ENCODE results near the gene IQGAP2. TPM values are rescaled to one million over a fixed set of nuclear protein-coding genes. Genes with fewer than 3 reads are reported as not detected.

Gene IQGAP2
- total RNA-seq, 1 donor from 2014 or later: 2.4 TPM

DNA sequence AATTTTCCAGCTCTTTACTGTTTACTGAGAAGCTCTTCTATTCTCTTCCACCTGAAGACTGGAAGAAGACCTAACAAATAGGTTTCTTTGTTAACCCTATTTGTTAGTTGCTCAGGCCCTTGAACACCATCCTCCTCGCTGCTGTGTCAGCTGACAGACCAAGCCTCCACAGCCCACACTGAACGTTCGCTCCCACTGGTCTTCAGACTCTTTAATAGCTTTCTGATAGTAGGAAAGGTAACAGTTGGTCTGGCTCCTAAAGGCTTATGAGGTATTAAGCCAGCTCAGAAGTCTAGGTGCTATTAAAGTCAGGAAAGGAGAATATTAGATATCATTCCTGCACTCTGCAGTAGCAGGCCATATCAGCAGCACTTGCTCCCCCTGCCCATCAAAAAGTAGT is 289.6 kb downstream of the IQGAP2 start:
- no peak for DNase-seq

DNA sequence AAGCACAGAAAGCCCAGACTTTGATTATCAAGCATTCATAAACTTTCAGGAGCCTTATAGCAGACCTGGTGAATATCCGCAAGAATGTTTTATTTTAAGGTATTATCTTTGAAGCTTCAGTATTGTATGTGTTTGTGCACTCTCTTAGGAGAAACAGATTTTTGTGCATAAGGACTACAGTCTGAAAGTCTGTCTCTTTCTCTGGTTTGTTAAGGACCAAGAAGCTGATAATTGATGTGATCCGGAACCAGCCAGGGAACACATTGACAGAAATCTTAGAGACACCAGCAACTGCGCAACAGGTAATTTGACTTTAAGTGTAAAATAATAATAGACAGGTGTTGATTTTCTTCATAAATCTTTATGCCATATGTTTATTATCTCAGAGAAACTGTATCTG is 290.1 kb downstream of the IQGAP2 start:
- DNase-seq: no peak

DNA sequence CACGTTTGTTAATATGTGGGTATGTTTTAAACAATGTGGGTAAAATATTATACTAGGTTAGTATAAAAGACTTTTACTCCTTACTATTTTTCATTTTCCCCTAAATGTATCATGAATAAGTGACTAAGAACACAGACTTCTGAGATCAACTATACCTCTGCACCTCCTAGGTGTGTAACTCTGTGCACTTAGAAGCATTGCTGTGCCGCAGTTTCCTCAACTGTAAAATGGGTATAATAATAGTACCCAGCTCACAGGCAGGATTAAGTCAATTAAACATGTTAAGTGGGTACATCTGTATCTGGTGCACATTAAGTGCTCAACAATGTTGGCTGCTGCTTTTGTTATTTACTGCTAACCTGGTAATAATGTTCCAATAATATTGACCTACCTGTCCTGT is 291.2 kb downstream of the IQGAP2 start:
- DNase-seq: no peak

DNA sequence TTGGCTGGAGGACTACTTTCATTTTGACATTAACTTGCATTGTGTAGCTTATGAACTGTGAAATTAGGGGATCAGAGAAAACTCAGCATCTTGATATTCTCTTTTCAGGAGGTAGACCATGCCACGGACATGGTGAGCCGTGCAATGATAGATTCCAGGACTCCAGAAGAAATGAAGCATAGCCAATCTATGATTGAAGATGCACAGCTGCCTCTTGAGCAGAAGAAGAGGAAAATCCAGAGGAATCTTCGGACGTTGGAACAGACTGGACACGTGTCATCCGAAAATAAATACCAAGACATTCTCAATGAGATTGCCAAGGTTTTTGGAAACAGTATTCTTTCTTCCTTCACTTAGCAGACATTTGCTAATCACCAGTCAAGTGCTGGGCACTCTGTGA is 292.3 kb downstream of the IQGAP2 start:
- no peak for DNase-seq

DNA sequence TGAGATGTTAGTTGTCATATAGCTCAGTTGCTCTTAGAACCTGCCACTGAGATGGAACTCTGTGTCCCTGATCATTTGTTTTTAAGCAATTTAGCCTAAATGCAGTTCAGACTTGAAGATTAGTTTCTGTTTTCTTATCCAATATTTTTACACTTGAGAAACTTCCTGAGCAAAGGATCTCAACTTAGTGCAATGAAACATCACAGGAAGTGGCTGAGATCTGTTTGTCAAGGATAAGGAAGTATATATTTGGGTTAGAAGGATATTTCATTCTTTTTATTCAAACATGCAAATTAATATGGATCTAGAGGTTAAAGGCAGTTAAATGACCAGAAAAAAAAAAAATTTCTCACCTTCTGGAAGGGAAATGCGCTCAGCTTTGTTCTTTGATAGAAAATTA is 293.2 kb downstream of the IQGAP2 start:
- DNase-seq: peak; percentile 76

DNA sequence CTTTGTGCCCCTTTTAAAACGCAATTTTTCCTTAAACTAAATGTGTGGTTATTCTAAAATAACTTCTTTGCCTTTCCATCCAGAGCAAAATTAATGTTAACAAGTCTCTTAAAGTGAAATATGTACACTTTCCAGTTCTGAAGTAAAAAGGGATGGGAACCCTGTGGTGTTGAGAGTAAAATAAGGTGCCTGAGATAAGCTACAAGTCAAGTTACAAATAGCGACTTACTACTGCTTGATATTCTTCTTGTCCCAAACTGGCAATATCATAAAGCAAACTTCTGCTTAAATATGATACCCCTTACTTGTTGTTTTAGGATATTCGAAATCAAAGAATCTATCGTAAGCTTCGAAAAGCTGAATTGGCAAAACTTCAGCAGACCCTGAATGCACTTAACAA is 294.6 kb downstream of the IQGAP2 start:
- no peak for DNase-seq

DNA sequence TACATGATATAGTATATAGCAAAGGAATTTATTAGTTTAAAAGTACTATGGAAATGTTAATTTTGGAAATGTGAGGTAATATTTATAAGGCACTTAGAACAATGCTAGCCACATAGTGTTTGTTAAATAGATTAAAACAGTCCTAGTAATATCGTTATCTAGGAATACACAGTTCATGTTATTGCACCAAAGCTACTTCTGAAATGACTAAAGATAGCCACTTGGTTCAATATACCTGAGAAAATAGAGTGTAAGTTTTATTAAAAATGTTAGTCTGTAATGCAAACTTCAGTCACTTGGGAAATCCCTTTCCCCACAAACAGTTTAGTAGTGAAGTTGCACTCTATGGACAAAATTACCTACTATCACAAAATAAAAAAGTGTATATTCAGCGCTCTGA is 297.5 kb downstream of the IQGAP2 start:
- no peak for DNase-seq

DNA sequence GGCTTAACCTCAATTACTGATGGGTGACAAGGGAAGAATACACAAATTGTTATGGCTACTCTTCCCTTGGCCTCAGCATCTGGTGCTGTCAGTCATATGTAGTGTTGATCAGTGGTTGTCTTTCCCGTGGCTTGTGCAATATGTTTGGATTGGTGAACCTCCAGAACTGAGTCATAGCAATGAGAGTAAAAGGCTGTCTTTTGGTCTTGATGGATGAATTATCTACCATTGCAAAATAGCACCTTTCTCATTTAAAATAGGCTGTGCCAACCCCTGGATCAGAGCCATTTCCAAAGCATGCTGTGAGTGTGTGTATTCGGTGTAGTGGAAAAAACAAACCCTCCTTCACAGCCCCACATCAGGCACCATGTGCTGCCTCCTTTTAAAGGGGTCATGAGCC is 298.2 kb downstream of the IQGAP2 start:
- DNase-seq: no peak

DNA sequence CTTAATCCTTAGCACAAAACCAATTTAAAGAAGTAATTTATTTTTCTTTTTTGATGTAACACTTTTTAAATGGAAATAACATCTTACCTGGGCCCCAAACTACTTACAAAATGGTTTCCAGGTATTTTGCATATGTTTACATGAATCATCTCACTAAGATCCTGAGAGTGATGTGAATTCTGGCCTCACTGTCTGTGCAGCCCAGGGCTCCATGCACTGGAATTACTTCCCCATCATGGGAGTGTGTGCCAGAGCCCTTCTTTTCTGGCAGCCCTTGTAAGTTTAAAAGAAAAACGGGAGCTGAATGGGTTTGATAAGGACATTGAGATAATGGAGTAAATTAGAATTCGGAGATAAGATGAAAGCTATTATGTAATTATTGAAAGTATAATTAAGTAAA is 300.6 kb downstream of the IQGAP2 start:
- no peak for DNase-seq

DNA sequence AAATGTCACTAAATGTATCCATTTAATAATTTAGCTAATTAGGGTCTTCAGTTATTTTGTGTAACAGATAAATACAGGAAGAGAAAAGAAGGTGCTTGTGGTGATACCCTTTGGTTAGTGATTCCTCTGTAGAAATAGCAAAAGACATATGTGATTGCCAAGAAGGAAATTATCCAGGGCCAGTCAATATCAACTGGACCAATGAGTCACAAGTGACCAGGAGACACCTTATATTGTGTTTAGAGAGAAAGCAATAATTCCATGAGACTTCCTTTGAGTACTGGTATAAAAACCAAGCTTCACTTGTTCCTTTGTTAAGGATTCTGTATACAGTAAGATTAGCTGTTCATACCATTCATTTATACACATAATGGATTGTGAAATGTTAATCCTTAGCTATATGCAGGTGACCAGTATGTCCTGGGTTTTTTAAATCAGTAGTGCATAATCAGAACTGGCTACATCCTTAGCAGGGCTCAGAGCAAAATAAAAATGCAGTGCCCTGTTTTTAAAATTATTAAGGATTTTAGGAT is 301.1 kb downstream of the IQGAP2 start:
- peak; percentile 79 for DNase-seq

DNA sequence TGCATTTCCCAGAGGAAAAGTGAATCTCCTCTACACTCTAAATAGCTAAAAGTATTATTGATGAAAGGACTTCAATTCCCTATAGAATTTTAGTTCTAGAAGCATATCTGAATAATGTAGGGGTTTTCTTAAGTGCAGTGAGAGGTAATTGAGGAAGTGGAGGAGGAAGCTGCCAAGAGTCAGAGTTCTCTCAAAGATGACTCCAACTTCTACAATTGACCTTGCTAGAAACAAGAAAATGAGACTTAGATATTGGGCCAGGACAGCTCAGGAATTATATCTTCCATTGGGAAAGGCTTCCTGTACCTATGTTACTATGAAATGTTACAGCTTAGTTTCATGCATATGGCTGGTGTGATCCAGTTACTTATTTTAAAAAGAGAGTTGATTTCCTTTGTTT is 302.5 kb downstream of the IQGAP2 start:
- DNase-seq: peak; percentile 59

DNA sequence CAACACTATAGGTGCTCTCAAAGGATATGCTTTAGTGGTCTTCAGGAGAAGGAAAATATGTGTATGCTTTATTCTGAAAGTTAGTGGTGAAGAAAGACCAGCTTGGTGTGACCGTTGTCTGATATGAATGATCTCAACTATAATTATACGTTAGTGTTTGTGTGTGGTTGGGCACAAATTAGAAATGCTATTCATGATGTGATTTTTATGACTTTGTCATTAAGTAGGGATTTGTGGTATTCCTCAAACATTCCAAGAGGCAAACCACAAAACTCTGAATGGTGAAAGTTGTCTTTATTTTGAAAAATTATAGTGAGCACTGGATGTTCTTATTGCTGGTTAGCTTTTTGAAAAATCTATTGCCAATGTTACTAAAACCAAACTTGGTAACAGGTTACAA is 306.7 kb downstream of the IQGAP2 start:
- no peak for DNase-seq

DNA sequence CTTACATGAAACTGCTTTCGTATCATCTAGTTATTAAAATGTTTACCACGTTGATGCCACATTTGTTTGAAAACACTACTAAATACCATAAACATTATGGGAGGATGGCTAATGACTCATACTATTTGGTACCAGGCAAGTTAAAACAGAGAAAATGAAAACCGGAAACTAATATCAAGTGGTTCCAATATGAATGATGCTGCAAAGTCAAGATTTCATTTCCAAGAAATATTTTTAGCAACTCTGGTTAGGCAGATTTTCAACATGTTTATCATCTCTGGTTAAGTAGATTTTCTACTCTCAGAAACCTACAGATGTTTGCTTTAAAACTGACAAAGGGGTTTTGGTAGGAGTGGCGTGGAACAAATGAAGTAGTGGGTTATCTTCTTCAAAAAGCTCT is 307.9 kb downstream of the IQGAP2 start:
- DNase-seq: no peak

DNA sequence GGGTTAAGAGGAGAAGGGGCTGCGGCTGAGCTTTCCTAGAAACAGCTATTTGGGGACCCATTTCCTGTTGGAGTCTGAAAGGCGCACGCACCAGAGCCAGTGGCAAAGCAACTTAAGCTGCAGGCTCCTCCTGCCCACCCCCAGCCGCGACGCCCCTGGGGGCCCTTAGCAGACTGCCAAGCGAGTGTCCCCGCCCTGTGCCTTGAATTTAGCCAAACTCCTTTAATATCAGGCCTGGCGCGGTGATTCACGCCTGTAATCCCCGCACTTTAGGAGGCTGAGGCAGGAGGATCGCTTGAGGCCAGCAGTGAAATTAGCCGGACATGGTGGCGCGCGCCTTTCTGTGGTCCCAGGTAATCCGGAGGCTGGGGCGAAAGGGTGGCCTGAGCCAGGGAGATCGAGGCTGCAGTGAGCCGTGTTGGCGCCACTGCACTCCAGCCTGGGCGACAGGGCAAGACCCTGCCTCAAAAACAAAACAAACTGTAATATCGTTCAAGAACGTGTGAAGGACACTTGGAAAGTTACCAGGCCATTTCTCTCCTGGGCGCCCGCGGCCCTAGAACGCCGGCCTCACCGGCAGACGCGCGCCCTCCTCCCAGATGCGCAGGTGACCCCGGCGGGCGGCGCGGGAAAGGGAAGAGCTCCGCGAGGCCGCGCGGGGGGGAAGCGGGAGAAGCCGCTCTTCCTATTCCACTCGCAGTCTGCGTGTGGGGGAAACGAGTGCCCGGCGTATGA is 311.8 kb downstream of the IQGAP2 start:
- peak; percentile 62 for DNase-seq

DNA sequence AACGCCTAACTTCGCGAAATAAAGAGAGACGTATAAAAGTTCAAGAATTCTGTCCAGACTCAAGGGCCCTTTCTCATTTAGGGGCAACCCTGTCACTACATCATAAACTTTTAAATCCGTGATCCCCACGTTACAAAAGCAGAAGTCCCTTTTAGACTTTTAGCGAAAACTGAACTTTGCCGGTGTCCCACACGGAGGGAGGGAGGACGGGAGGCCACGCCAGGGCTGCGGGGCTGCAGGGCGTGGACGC is 312.3 kb downstream of the IQGAP2 start:
- DNase-seq: no peak

DNA sequence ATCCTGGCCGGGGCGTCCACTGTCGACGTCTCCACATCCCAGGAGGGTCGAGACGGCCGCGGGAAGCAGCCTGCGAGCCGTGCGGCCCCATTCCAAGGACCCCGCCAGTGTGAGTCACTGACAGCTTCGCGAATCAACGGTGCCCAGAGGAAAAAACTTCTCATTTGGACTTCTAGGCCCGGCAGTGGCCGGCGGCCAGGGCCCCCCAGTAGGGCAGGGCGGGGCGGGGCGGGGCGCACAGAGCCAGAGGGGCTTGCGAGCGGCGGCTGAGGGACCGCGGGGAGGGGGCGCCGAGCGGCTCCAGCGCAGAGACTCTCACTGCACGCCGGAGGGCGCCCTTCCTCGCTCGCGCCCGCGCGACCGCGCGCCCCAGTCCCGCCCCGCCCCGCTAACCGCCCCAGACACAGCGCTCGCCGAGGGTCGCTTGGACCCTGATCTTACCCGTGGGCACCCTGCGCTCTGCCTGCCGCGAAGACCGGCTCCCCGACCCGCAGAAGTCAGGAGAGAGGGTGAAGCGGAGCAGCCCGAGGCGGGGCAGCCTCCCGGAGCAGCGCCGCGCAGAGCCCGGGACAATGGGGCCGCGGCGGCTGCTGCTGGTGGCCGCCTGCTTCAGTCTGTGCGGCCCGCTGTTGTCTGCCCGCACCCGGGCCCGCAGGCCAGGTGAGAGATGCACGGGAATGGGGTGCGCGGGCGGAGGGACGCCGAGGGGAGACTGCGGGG is 312.8 kb downstream of the IQGAP2 start, which contains the start of gene F2R:
F2R (plus strand) TSS at position 391 of the 720 bp plus-strand sequence; CDS start at position 573, 182 bp downstream.
- peak; percentile 89 for DNase-seq

DNA sequence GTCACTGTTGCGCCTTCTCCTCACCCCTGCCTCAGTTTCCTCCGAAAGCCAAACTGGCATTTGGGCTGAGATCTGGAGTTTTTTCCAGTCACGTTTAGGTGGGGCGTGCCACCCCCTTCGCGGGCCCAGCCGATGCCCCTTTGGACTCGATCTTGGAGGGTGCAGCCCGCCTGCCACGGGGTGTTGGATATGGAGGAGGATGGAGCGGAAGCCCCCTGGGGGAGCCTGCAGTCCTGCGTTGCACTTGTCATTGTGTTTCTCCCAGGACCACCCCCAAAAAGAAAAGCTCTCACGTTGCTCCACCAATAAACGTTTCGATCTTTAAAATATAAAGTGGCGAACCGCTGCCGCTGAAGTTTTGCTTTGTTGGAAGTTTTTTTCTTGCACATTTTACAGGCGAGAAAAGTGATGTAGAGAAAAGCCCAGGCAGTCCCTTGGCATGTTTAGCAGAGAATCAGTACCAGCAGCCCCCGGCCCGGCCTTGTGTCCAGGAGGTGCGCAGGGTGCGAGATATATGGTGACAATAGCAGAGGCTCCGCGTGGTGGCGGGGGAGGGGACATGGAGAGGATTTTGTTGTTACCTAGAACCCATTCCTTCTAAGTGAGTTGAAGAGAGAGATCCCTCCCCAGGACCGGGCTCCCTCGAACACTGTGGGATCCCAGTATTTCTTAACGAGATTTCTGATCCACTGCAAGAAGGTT is 313.5 kb downstream of the IQGAP2 start:
- peak; percentile 69 for DNase-seq

DNA sequence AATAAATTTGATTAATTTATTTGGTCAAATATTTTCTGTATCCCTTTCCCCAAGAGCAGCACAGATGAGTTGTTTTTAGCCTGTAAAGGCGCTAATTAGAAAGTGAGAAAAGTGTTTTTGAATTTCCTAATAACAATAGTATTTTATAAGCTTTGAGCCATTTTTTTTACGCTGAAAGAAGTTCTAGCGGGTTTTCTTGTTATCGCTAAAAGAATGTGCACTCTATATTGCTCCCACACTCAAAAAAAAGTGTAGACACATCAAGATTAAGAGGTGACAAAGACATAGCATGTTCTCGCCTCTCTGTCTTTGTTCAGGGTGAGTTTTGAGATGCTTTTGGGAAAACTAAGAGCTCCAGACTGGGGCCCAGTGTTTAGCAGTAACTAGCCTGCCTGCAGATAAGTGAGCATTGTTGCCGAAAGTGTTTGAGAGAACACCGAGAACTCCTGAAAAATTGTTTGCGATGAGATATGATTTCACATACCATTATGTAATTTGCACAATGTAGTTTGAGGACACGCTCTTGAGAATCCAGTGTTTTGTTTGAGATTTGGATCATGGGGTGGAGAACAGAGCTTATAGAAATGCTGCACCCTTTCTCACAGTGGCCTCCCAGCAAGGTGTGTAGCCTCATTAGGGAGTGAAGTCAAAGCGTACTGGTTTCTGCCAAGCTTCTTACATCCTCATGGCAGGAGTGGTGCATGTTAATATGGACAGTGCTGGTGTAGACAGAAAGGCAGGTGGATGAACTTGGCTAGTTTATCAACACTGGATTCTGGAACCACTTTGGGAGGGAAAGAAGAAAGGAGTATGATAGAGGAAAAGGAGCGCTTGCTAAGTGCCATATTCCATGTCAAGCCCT is 314.4 kb downstream of the IQGAP2 start:
- DNase-seq: peak; percentile 46

DNA sequence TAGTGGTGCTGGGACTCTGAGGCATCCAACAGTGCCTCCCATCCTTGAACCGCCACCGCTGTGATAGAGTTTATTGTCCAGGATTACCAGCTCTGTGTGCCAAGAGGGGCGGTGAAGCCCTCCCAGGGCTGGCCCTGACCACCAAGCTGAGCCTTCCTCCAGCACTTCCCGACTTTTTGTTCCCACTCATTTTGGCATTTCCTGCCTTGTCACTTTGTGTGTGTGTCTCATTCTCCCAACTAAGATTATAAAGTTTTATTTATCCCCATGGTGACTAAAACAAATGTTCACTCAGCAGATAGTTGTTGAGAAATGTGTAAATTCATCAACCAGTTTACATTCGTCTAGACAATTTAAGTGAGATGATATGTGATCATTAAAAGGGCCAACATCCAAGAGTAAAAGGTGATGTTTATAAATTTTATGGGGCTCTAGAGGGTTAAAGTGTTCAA is 315.3 kb downstream of the IQGAP2 start:
- DNase-seq: peak; percentile 95

DNA sequence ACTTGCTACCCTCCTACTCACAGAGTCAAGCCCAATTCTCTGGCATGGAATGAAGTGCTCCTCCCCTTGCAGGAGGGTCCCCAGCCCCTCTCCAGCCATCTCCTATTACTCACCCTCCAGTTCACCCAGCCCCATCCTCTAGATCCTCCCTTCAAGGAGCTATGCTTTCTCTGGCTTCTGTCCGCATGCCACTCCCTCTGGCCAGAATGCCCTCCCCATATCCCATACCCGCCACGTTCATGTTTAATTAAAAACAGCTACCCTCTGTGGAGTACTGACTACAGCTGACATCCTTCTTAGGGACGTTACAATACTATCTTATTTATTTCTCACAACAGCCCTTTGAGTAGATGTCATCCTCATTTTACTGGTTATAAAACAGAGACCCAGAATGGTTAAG is 315.8 kb downstream of the IQGAP2 start:
- no peak for DNase-seq

DNA sequence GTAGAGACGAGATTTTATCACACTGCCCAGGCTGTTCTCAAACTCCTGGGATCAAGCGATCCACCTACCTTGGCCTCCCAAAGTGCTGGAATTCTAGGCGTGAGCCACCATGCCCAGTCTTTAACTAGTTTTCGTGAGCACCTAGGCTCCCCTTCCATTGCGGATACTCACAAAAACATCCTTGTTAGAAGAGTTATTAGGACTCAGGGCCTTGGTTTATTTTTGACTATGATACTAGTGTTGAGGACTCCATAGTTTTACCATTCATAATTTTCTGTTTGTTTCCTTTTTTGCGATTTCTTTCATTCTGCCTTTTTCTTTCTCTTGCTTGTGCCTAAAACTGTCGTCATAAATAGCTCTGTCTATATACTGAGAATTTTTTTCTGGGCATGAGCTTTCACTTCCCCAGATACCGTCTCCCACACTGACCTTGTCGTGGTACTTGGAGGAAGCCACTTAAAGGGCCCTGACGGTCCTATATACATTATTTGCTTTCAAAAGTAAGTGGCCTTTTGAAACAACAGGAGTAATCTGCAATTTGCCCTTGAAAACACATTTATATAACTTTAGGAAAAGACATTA is 318.0 kb downstream of the IQGAP2 start:
- DNase-seq: no peak

DNA sequence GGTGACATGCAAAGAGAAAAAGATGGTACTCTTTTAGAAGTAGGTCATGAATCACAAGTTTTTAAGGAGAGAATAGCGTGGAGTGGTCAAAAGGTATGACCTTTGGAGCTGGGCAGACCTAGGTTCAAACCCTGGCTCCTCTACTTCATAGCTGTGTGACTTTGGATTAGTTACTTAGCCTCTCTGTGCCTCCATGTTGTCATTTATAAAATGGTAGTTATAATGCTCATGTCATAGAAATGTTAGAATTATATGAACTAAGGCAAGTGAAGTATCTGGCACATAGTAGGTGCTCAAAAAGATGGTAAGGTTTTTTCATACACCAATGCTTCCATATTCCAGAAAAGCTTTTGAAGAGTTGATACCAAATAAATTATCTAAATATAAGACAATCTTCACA is 320.2 kb downstream of the IQGAP2 start:
- no peak for DNase-seq

Data from dermis blood vessel endothelial cell (primary cell).